ENCODE data around the gene CASTOR2.
"Not testable (repeated sequence)": the region's sequence is repeated elsewhere in the genome, so short reads cannot be mapped to it uniquely, and the experiment has no call there.

The CASTOR2 gene

GRCh38 chr7:74964511-74965119 is at the start of gene CASTOR2:
Gene CASTOR2, plus strand, starts transcription at chr7:74964705. Its CDS starts 281 bp downstream, at chr7:74964986.
- peak; percentile 52 for DNase-seq

- not testable (repeated sequence) for DNase-seq
These were observed 42.1 kb upstream of the CASTOR2 start for GRCh38 chr7:74922321-74922890.

- DNase-seq: not testable (repeated sequence)
These were observed 40.9 kb upstream of the CASTOR2 start for GRCh38 chr7:74923644-74924043.

GRCh38 chr7:74926968-74927367 is 37.5 kb upstream of the CASTOR2 start:
- not testable (repeated sequence) for DNase-seq

GRCh38 chr7:74931563-74932328 is 32.8 kb upstream of the CASTOR2 start:
- DNase-seq: not testable (repeated sequence)

- not testable (repeated sequence) for DNase-seq
These were observed 25.1 kb upstream of the CASTOR2 start for GRCh38 chr7:74939429-74939828.

GRCh38 chr7:74941302-74942069 is 23.0 kb upstream of the CASTOR2 start:
- DNase-seq: not testable (repeated sequence)

GRCh38 chr7:74943923-74944322 is 20.6 kb upstream of the CASTOR2 start:
- not testable (repeated sequence) for DNase-seq

- not testable (repeated sequence) for DNase-seq
These were observed 16.8 kb upstream of the CASTOR2 start for GRCh38 chr7:74947741-74948140.

- not testable (repeated sequence) for DNase-seq
These were observed 10.7 kb upstream of the CASTOR2 start for GRCh38 chr7:74953774-74954173.

GRCh38 chr7:74958328-74958727 is 6.2 kb upstream of the CASTOR2 start:
- not testable (repeated sequence) for DNase-seq

- not testable (repeated sequence) for DNase-seq
These were observed 598 bp upstream of the CASTOR2 start for GRCh38 chr7:74963704-74964510.

GRCh38 chr7:74966208-74966854 is 1.8 kb downstream of the CASTOR2 start:
- not testable (repeated sequence) for DNase-seq

- not testable (repeated sequence) for DNase-seq
These were observed 2.4 kb downstream of the CASTOR2 start for GRCh38 chr7:74966909-74967308.

- not testable (repeated sequence) for DNase-seq
These were observed 6.9 kb downstream of the CASTOR2 start for GRCh38 chr7:74971431-74971830.

- DNase-seq: not testable (repeated sequence)
These were observed 7.9 kb downstream of the CASTOR2 start for GRCh38 chr7:74972377-74972776.

GRCh38 chr7:74975959-74976358 is 11.5 kb downstream of the CASTOR2 start:
- not testable (repeated sequence) for DNase-seq

GRCh38 chr7:74977523-74977922 is 13.0 kb downstream of the CASTOR2 start:
- not testable (repeated sequence) for DNase-seq

- DNase-seq: not testable (repeated sequence)
These were observed 23.9 kb downstream of the CASTOR2 start for GRCh38 chr7:74988436-74988835.

GRCh38 chr7:74993121-74993520 is 28.6 kb downstream of the CASTOR2 start:
- no peak for DNase-seq

GRCh38 chr7:74994869-74995543 is 30.5 kb downstream of the CASTOR2 start:
- not testable (repeated sequence) for DNase-seq
